SIG-M5 treated with dmso at 0.1 percent for 504 hours (cell line): Measurements from ENCODE around the gene C12orf56.
"Not testable (repeated sequence)": the region's sequence is repeated elsewhere in the genome, so short reads cannot be mapped to it uniquely, and the experiment has no call there.

Experiments
- DNase-seq: peaks from one replicate; lab custom pipeline; 2025; ENCODE audit not compliant: unreplicated experiment; lab: John Stamatoyannopoulos, UW

Gene C12orf56

DNA sequence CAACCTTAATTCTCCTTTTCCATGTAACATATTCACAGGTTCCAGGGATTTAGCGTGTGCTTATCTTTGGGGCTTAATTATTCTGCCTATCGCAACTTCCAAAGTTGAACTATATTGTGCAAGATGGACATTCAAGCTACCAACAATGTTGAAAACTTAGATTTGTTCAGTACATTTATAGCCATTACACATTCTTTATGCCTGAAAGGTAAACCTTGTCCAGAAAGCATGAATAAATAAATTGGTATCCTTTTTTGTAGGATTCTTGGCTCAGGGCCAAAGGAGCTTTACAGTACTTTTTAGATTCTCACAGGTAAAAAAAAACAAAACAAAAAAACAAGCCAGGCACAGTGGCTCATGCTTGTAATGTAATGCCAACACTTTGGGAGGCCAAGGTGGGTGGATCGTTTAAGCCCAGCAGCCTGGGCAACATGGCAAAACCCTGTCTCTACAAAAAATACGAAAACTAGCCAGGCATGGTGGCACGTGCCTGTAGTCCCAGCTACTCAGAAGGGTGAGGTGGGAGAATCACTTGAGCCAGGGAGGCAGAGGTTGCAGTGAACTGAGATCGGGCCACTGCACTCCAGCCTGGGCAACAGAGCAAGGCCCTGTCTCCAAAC, 3.3 kb downstream of the C12orf56 start:
- DNase-seq, result no peak

- DNase-seq, result no peak
These were observed 5.1 kb downstream of the C12orf56 start for GRCh38 chr12:64385468-64385867.

GRCh38 chr12:64385019-64385418, 5.5 kb downstream of the C12orf56 start:
- no peak for DNase-seq

DNA sequence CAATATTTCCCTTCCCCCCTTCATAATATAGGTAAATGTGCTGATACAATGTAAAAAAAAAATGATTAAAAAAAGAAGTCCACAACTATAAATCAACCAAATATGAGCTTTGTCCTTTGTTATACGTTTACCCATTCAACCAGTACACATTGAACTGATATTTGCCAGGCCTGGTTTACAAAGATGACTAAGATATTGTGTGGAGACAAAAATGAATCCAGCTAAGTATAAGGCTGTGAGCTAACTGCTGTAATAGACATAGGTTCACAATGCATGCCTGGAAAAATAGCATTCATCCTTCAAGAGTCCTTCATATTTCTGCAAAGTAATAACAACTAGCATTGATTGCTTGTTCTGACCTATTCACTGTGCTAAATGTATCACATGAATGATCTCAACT, 6.9 kb downstream of the C12orf56 start:
- DNase-seq, result no peak

DNA sequence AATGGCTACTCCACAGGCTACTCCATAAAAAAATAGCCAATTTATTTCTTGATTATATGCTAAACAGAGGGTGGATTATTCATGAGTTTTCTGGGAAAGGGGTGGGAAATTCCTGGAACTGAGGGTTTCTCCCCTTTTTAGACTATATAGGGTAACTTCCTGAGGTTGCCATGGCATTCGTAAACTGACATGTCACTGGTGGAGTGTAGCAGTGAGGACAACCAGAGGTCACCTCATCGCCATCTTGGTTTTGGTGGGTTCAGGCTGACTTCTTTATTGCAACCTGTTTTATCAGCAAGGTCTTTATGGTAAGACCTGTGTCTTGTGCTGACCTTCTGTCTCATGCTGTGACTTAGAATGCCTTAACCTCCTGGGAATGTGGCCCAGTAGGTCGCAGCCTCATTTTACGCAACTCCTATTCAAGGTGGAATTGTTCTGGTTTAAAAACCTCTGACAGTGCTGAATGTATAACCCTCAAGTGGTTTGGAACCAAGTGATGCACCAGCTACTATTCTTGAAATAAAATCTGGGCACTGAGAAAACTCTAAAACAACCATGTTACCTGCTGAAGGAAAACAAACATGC, 27.7 kb downstream of the C12orf56 start:
- DNase-seq, result no peak

- not testable (repeated sequence) for DNase-seq
These were observed 29.4 kb downstream of the C12orf56 start for GRCh38 chr12:64361173-64361572.

- not testable (repeated sequence) for DNase-seq
These were observed 34.3 kb downstream of the C12orf56 start for GRCh38 chr12:64356209-64356608.

DNA sequence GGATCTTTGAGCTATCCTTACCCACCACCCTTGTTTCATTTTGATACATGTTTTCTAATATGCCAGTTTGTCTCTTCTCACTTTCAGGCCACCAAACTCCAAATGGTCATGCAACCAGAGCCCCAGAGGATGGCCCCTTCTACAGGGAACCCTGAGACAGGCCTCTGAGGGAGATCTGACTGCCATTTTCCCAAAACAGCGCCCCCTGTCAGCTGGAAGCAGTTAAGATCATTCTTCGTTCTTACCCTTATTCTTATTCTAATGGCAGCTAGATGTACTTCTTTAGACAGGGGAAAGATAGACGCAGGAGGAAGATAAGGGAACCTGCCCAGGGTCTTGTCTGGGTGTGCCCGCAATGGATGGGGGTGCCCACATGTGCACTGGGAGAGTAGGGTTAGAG, 38.4 kb downstream of the C12orf56 start:
- no peak for DNase-seq

DNA sequence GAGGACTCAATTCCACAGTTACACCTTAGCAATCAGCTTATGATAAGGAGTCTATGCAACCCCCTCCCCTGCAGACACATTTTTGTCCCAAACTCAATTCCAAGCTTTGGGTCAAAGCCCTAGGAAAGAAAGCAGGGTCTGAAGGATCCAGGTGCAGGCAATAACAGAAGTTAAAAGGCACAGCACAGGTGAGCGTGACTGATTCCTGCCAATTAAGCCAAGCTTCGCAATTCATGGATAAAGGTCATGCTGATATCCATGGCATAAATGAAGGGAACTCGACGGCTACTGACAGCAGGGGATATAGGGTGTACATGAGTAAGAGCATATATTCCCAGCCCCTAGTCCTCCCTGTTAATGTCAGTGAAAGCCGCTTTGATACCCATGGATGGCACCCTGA, 39.3 kb downstream of the C12orf56 start:
- DNase-seq, result no peak

DNA sequence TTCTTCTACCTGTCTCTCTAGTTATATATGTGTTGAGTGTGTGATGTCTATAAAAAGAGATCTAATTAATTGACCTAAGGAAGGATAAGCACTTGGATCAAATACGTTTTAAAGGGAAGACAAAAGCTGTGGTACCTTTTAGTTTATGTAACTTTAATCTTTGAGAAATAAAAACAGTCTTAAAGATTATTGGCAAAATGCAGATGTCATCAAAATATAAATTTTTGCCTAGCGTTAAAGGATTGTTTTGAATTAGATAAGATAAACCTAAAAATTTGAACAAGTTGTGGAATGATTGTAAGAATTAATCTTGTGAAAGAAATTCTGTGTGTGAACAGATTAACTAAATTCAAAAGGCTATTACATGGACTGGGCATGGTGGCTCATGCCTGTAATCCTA, 42.9 kb downstream of the C12orf56 start:
- no peak for DNase-seq

GRCh38 chr12:64344631-64345030, 45.9 kb downstream of the C12orf56 start:
- DNase-seq, result not testable (repeated sequence)

DNA sequence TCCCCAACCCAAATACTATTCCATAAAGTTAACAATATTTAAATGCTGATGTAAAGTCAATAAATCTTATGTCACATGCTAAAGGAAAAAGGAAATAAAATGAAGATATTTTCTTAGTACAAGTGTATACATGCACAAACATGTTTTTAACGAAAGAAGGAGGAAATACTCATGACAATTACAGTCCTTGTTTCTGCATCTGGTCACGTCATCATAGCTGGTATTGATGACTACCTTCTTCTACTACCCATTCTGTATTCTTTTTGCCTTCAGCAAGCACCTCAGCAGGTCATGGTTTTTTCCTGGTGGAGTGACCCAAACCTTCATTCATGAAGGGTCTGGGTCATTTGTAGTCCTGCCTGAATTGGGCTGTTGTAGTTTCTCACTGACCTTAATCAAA, 50.0 kb downstream of the C12orf56 start:
- DNase-seq, result not testable (repeated sequence)

GRCh38 chr12:64335886-64336466, 54.6 kb downstream of the C12orf56 start:
- DNase-seq, result no peak

DNA sequence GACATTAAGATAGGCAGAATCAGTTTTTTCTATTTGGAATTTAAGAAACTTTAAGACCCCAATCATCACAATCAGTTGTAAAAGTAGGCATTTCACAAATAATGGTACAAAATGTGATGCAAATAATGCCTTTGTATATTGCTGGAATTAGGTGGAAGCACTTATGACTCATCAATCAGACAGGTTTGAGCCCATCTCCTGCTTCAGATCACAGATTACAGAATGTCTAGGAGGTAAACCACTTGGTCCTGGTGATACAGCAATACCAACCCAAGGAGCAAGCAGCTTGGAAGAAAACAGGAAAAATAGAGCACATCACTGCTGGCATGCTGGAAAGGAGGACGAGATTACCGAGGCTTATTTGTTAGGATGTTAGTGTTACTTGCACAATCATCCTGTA, 57.6 kb downstream of the C12orf56 start:
- no peak for DNase-seq

GRCh38 chr12:64332296-64332695, 58.3 kb downstream of the C12orf56 start:
- DNase-seq, result peak; percentile 33

DNA sequence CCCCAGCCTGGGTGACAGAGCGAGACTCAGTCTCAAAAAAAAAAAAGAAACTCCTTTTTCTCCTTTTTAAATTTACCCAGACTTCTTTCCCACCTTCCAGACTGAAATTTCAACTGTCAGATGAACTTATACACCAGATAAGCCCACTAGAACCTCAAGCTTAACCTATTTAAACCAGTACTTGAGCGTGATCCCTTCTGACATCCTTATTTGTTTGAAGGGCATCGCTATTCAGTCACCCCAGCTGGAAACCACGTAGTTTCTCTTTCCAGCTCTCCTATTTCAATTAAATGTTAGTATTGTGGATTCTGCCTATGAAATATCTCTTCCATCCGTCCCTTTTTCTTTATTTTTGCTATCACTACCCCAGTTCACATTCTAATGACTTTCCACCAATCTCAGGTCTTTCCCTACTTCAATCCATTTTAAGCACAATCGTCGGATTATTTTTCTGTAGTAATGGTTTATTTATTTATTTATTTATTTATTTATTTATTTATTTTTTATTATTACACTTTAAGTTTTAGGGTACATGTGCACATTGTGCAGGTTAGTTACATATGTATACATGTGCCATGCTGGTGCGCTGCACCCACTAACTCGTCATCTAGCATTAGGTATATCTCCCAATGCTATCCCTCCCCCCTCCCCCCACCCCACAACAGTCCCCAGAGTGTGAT, 61.4 kb downstream of the C12orf56 start:
- DNase-seq, result not testable (repeated sequence)

DNA sequence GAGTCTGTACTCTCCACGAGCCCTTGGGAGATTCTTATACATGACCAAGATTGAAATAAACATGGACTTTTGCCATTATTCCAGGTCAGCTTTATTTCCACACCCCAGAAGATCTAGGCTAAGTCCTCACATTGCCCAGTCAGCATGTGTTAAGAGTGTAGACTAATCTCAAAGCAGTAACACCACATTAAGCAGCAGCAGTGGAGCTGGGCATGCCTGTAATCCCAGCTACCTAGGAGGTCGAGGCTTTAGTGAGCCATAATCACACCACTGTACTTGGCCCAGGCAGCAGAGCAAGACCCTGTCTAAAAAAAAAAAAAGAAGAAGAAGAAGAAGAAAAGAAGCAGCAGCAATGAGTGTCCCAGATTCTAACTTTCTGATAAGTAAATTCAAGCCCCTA, 65.5 kb downstream of the C12orf56 start:
- DNase-seq, result no peak

- DNase-seq, result no peak
These were observed 66.9 kb downstream of the C12orf56 start for GRCh38 chr12:64323476-64324225.

- DNase-seq, result no peak
These were observed 67.6 kb downstream of the C12orf56 start for GRCh38 chr12:64323006-64323405.

DNA sequence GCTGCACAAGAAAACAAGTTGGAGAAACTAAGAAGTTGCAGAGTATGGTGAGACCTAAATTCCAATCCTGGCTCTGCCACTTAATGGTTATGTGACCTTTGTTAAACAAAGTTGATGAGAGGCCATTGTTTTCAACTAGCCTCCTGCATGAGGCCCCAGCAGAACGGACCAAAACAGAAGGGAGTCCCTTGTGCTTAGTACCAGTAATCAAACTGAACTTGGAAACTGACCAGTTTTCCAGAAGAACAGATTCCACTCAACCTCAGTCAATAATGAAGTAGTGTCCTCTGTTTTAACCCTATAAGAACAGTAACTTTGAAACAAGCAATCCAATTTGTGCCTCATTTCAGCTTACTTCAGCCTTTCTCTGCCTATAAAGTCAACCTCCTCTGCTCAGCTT, 69.9 kb downstream of the C12orf56 start:
- no peak for DNase-seq

DNA sequence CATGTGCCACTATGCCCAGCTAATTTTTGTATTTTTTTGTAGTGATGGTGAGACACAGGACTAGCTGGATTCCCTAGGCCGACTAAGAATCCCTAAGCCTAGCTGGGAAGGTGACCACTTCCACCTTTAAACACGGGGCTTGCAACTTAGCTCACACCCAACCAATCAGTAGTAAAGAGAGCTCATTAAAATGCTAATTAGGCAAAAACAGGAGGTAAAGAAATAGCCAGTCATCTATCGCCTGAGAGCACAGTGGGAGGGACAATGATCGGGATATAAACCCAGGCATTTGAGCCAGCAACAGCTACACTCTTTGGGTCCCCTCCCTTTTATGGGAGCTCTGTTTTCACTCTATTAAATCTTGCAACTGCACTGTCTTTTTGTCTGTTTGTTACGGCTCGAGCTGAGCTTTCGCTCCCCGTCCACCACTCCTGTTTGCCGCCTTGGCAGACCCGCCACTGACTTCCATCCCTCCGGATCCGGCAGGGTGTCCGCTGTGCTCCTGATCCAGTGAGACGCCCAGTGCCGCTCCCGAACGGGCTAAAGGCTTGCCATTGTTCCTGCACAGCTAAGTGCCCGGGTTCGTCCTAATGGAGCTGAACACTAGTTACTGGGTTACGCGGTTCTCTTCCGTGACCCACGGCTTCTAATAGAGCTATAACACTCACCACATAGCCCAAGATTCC, 70.9 kb downstream of the C12orf56 start:
- DNase-seq, result not testable (repeated sequence)
